Putamen (tissue), 1 donor: ENCODE results near the gene CDH3.

ENCODE experiments used
- DNase-seq: peaks from one replicate; pipeline ENCODE4 v3.0.0-alpha.2; 2016; ENCODE audit warnings: low spot score

CDH3 gene

DNA sequence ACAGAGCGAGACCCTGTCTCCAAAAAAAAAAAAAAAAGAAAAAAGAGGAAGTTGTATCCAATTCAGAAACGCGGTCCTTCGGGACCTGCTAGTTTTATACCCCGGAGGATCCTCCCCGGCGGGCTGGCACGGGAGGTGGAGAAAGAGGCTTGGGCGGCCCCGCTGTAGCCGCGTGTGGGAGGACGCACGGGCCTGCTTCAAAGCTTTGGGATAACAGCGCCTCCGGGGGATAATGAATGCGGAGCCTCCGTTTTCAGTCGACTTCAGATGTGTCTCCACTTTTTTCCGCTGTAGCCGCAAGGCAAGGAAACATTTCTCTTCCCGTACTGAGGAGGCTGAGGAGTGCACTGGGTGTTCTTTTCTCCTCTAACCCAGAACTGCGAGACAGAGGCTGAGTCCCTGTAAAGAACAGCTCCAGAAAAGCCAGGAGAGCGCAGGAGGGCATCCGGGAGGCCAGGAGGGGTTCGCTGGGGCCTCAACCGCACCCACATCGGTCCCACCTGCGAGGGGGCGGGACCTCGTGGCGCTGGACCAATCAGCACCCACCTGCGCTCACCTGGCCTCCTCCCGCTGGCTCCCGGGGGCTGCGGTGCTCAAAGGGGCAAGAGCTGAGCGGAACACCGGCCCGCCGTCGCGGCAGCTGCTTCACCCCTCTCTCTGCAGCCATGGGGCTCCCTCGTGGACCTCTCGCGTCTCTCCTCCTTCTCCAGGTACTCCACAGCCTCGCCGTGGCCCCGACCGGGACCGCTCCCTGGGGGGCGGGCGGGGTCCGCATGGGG lies at the start of gene CDH3:
Gene CDH3 (plus strand): TSS at position 596 of the 779 bp plus-strand sequence. CDS start 70 bp downstream, at position 666.
- DNase-seq, result no peak

DNA sequence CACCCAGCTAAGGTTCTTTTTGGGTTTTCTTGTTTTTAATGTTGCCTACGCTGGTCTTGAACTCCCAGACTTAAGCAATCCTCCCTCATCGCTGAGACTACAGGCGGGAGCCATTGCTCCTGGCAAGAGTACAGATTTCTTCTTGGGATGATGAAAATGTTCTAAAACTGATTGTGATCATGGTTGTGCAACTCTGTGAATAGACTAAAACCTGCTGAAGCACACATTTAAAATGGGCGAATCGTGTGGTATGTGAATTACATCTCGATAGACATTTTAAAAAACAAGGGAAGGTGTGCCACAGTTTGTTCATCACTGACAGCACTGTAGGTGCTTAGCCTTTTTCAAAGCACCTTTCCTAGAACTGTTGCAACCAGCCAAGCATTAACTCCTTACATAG lies 48.8 kb upstream of the CDH3 start:
- DNase-seq, result no peak

DNA sequence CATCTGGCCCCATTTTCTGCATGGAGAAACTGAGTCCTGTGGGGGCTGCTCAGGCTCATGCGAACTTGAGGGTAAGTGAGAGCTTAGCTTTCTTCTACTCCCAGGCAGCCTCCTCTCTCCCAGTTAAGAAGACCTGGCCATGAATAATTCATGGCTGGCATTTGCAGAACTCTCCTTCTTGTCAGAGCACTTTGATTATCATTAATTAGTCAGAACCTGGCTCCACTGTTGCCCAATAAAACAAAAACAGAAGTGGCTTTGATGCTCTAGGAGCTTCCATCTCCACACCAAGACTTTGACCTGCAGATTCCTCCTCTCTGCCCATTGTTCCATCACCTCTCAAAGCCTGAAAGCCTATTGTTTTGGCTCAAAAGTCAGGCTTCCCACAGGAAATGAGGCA lies 45.5 kb upstream of the CDH3 start:
- DNase-seq, result no peak

DNA sequence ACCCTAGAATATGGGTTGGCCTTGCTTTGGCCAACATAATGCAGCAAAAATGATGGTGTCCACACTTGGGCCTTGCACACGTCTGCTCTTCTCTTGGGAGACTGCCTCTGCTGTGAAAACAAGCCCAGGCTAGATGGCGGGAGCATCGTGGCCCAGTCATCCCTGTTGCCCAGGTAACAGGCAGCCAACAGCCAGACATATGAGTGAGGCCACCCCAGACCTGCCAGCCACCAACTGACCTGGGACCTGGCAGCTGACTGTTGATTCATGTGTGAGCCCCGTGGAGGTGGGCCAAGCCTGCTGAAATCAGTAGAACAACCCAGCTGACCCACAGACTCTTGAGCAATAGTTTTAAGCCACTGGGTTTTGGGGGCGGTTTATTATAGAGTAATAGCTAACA lies 39.4 kb upstream of the CDH3 start:
- DNase-seq, result no peak

DNA sequence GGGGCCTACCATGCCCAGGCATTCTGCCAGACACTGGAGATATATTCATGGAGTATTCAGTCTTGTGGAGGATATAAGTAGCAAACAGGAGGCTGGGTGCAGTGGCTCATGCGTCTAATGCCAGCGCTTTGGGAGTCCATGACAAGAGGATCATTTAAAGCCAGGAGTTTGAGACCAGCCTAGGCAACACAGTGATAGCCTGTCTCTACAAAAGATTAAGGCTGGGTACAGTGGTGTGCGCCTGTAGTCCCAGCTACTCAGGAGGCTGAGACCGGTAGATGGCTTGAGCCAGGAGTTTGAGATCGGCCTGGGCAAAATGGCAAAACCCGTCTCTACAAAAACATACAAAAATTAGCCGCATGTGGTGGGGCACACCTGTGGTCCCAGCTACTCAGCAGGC lies 37.7 kb upstream of the CDH3 start:
- DNase-seq, result no peak

DNA sequence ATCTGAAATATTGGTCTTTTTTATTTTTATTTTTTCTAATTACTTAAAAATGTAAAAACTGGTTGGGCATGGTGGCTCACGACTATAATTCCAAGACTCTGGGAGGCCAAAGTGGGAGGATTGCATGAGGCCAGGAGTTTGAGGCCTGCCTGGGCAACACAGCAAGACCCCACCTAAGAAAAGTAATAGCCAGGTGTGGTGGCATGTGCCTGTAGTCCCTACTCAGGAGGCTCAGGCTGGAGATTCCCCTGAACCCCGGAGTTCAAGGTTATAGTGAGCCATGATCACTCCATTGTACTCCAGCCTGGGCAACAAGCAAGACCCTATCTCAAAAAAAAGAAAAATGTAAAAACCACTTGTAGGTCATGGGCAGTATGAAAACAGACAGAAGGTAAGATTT lies 36.8 kb upstream of the CDH3 start:
- no peak for DNase-seq

DNA sequence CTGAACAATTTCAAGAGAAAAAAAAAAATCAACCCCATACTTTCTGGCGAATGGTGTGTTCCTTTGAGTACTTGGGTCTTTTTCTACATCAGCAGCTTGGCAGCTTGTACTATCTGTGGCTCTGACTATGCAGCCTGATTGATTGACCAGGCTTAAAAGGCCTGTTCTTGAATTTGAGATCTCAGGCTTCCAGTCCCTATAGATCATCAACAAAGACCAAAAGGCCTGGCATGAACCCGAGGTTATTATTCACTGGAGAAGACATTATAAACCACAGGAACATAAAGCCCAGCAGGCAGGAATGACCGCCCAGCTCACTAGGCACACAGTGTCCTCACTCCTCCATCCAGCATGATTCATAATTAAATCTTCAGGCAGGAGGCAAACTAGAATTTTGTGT lies 32.1 kb upstream of the CDH3 start:
- no peak for DNase-seq

DNA sequence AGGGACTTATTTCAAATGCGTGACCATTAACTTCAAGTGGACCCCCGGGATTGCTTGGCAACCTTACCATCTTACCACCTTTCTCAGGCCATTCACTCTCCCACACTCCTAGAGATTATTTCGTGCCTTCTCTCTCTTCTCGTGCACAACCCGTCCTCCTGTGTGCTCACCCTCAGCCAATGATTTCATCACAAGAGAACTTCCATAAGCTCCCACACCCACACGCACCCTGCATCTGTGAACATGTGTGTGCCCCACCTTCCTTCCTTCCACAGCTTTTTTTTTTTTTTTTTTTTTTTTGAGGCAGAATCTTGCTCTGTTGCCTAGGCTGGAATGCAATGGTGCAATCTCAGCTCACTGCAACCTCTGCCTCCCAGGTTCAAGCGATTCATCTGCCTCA lies 27.4 kb upstream of the CDH3 start:
- DNase-seq, result no peak

DNA sequence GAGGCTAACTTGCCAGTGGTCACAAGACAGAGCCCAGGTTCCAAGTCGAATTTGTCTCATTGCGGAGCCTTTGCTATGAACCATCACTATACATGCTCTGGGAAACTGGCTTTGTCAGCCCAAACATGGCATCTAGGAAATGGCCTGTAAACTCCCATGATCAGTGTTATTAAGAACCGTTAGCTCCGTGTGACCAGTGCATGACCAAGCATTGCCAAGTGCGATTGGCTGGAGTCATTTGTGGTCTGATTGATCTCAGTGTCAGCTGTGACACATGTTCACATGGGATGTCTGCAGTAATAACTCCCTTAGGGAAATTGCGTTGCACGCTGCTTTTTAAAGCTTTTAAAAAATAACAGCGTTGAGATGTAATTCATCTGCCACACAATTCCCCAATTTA lies 18.6 kb upstream of the CDH3 start:
- DNase-seq, result no peak

DNA sequence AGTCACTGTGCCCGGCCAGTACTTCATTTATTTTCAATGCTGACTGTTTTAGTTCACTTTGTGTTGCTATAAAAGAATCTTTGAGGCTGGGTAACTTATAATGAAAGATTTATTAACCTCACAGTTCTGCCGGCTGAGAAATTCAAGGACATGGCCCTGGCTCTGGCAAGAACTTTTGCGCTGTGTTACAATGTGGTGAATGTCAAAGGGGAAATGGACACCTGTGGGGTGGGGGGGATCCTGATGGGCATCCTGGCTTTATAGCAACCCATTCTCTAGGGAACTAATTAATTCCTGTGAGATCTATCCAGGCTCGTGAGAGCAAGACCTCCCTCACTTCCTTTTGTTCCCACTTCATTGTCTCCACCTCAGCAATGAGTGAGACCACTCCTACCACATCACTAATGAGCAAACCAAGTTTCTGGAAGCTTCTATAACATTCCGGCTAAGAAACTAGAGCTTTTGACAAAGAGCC lies 17.1 kb upstream of the CDH3 start:
- no peak for DNase-seq

DNA sequence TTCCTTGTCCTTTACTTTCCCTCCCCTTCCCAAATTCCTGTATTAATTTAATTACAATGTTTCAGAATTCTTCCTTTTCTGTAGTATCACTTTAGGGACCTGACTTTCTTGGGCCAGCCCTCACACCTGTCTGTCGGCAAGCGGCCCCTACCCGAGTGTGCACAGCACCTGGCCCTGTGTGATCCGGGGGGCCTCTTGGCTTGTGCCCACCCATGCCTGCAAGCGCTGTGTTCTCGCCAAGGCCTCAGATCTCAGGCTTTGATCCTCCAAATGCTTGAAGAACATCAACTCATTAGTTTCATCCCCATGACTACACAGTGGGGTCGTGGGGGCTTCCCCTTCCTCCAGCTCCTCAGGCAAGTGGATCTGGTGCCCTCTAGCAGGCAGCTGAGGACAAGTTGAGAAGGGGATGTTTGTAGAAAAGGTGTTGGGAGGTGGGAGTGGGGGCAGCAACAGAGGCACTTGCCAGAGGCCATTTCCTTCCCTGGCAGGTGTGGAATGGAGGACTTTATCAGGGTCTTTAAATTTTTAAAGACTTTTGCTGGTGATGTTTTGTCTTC lies 15.7 kb upstream of the CDH3 start:
- no peak for DNase-seq

DNA sequence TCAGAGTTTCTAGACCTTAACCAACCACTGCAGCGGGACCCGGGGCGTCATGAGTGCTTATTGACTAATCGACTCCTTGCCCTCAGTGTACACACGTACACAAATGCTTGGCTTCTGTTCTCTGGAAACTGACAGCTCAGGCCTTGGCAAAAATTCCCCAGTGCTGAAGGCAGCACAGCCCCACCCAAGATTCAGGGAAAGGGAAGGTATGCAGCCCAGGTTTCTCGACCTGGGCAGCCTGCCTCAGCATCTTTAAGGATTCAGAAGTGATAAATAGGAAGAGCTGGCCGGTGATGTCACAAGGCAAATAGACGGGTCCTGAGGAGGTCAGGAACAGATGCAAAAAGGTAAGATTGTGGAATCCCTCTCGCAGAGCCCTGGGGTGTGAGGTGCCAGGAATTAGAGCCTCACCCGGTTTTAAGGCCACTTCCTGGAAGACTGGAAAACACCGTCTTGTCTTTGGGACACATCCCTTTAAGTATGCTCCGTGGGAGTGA lies 9.0 kb upstream of the CDH3 start:
- DNase-seq, result no peak

DNA sequence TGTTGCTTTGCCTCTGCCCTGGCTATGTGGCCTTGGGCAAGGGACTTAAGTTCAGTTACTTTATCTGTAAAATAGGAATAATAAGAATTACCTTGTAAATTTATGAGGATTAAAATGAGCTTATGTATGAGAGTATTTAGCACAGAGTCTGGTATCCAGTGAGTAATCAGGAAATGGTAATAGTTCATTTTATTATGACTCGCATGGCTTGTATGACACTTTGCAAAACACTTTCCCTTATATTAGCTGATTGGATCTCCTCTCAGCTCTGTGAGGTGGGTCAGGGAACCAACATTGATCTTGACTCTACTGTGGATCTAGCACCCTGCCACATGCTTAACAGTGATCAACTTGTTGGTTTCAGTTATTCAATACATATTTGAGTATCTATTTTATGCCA lies 8.3 kb upstream of the CDH3 start:
- no peak for DNase-seq

DNA sequence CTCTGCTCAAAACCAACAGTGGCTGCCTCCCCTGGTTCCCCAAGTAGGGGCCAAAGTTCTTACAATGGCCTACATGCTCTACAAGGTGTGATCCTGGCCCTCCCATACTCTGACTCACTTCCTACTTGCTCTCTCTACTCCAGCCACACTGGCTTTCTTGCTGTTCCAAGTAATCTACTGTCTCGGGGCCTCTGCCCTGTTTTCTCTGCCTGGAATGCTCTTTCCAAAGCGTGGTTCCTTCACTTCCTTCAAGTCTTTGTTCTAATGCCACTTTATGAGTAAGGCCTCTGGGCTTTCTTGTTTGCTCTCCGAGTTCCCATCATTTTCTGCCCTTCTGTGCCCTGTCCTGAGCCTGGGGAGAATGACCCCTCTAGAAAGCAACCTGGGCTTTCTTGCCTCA lies 4.1 kb upstream of the CDH3 start:
- DNase-seq, result no peak

DNA sequence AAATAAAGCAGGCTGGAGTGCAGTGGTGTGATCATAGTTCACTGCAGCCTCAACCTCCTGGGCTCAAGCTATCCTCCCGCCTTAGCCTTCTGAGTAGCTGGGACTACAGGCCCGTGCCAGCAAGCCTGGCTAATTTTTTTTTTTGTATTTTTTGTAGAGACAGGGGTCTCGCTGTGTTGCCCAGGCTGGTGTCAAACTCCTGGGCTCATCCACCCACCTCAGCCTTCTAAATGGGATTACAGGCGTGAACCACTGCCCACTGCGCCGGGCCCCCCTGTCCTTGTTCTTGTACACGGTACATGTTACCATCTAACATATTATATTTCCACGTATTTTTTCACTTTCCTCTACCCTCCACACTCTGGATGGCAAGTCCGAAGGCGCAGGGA lies 3.1 kb upstream of the CDH3 start:
- no peak for DNase-seq

DNA sequence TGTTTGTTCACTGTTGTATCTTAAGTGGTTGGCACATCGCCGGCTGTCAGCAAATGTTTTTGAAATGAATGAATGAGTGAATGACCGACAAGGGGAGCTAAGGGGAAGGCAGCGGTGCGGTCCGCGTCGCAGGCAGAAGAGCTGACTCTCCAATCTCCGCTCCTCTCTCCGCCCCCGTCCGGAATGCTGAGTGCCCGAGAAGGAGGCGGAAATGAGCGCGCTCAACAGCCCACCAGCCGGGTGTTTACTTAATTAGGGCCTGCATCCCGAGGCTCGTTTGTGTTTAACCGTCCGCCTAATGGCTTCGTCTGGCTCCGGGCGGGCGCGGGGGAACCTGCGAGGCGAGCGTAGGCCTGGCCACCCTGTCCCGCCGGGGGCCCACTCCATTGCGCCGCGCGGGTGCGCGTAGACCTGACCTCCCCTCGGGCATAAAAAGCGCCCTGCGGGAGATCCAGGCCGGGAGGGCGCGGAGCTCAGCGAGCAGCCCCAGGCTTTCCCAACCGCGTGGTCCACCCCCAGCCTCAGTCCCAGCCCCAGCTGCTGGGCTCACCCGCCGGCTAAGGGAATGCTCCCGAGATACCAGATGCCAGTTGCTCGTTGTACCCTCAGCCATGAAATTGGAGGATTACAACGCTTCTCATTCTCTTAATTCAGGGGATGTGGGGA lies 2.5 kb upstream of the CDH3 start:
- DNase-seq, result no peak

DNA sequence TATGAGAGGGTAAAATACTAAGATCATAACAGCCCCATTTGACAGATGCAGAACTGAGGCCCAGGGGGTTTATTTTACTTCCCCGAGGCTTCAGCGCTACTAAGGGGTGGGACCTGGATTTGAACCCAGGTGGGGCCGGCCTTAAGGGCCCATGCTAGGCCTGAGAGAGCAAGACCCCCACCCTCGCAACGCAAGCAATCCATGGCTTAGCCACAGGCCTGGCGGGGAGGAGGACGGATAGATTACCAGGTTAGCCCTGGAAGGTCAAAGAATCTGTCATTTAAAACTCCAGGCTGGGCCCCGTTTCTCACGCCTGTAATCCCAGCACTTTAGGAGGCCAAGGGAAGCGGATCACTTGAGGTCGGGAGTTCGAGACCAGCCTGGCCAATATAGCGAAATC lies 1.9 kb upstream of the CDH3 start:
- no peak for DNase-seq

DNA sequence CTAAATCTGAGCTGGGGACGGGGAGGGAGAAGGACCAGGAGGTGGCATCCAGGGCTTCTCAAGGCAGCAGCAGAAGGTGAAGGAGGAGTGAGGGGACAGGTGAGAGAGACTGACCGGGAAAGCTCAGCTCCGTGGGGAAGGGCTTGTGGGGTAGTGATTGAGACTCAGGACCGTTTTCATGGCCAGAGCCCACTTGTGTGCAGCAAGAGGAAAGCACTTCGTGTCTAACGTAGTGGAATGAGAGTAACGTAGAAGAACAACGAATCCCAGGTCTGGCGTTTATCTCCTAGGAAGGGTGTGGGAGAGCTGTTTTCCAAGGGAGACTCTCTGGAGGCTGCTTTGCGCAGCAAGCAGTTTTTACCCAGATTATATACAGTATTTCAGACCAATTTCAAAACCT lies 1.3 kb upstream of the CDH3 start:
- DNase-seq, result no peak

DNA sequence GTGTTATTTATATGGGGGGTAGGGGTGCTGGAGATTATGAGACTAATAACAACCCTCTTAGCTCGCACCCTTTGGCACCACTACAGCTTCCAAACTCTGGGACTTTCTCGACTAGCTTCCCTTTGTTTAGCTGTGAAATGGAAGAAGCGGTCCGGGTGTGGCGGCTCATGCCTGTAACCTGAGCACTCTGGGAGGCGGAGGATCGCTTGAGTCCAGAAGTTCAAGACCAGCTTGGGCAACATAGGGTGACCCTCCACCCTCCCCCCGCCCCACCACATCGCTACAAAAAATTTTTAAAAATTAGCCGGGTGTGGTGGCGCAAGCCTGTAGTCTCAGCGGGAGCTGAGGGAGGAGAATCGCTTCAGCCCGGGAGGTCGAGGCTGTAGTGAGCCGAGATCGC lies 814 bp upstream of the CDH3 start:
- DNase-seq, result no peak

DNA sequence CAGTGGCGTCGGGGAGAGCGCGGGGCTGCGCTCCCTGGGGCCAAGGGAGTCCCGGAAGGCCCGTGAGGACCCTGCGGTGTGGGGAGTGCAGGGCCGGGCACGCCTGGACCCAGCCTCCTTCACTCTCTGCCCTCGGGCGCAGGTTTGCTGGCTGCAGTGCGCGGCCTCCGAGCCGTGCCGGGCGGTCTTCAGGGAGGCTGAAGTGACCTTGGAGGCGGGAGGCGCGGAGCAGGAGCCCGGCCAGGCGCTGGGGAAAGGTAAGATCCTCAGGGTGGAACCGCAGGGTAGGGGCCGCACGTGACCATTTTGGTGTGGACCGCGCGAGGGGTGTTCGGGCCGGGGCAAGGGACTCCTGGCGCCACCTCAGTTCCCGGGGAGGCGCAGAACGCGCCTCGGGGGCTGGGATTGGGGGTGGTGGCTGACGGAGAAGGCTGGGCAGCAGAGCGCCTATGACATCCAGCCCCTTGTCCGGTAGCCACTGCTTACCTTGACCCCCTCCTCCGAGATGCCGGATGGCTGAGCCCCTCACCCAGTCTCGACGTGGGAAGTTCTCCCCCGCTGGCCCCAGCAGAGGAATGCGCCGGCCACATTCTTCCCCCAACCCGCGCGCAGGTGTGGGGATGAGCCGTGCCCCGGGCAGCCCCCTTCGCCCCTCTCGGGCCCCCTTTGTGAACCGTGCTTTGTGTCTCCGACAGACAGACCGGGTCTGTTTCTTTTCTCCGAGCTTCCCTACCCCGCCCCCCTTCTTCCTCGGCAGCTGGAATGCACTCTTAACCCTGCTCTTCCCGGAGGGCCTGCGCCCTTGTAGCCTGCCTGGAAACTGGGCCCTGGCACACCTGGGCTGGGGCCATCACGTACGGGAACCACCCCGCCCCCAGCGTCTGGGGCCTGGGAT lies 631 bp downstream of the CDH3 start:
- DNase-seq, result no peak

DNA sequence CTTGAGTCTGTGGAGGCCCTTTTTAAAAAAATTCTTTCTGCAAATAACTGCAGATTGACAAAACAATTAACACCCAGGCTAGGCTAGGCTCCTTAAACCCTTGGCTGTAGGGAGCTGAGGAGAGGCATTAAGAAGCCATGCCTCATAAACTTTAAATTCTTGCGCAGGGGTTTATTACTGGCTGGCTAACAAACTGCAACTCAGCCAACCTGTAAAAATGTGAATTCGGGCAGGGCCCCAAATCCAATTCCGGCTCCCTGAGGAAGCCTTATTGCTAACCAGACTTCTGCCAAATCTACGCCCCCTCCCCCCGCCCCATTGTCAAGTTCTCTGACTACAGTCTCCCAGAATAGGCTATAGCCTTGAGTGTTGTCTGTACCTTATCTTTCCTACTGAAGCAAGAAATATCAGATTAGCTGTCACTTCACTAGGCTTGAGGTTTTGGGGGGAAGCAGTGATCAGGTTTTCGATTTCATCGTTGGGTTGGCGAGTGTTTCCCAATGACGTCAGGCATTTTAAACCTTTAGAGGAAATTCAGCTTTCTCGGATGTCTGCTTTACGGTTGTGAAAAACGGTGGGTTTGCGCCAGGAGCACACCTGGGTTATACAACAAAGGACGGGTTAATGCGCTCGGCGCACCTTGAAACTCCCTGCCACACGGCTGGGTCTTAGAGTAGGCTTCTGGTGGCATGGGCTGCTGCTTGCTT lies 2.0 kb downstream of the CDH3 start:
- DNase-seq, result no peak

DNA sequence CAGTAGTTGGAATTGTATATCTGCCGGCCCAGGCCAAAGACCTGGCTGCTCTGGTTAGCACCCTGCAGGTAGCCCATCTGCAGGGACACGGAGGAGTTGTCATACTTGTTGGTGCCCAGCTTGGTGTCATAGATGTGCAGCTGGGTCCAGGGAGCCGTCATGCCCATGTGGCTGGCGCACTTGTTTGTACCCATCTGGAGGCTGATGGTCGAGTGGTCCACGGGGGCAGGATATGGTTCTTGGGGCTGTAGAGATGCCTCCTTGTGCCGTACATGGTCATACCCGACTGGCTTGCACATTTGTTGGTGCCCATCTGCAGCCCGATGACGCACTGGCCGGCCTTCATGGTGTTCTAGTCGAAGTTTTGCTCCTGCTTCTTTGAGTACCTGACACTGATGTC lies 6.0 kb downstream of the CDH3 start:
- no peak for DNase-seq
